IMR-90 (cell line): ENCODE data around the gene NEO1. TPM values are rescaled to one million over a fixed set of nuclear protein-coding genes. Genes with fewer than 3 reads are reported as not detected.

Source experiments
- ATAC-seq: fragments of 200-7000 bp; cut with Tn5 transposase; 2 replicates; pipeline ENCODE4 v1.9.1; 2020; ENCODE audit warnings: low read depth, mild to moderate bottlenecking, moderate library complexity
- BruUV-seq: library from RNA; stranded (reverse); fragments of 400-500 nt; replicated peaks from 2 replicates; lab custom pipeline; 2021; lab: Mats Ljungman, UMichigan
- CTCF ChIA-PET: fragments of 300-600 bp; formaldehyde crosslinking; extraction: SDS; loops from one replicate; lab custom pipeline; 2021; ENCODE audit warnings: antibody characterized with exemption; lab: Yijun Ruan, JAX
- POLR2A ChIA-PET: fragments of 300-600 bp; sonication (Branson Sonifier 250); formaldehyde crosslinking; loops from one replicate; lab custom pipeline; 2022; ENCODE audit warnings: antibody characterized with exemption; ENCODE audit not compliant: unreplicated experiment; lab: Charles Lee
- DNase-seq: peaks from one replicate; pipeline ENCODE4 v3.0.0; 2013
- H2AFZ ChIP-seq: replicated peaks from 2 replicates; pipeline ENCODE3; 2013; ENCODE audit warnings: low read length, mild to moderate bottlenecking; ENCODE audit not compliant: poor library complexity
- H2AK5ac ChIP-seq: 2 replicates; pipeline ENCODE4 v1.6.1; 2013; ENCODE audit warnings: low read depth, low read length, inconsistent platforms
- H2AK9ac ChIP-seq: replicated peaks from 2 replicates; pipeline ENCODE3; 2013; ENCODE audit warnings: mild to moderate bottlenecking, low read depth, low read length, moderate library complexity; ENCODE audit not compliant: poor library complexity
- H2BK120ac ChIP-seq: 2 replicates; pipeline ENCODE4 v1.6.1; 2013; ENCODE audit warnings: low read depth, low read length, inconsistent platforms
- H2BK15ac ChIP-seq: 3 replicates; pipeline ENCODE4 v1.6.1; 2013; ENCODE audit warnings: low read depth, low read length, inconsistent platforms
- H2BK20ac ChIP-seq: 2 replicates; pipeline ENCODE4 v1.6.1; 2013; ENCODE audit warnings: low read depth, mild to moderate bottlenecking, inconsistent platforms, low read length, moderate library complexity
- H2BK5ac ChIP-seq: 2 replicates; pipeline ENCODE4 v1.6.1; 2013; ENCODE audit warnings: mild to moderate bottlenecking, low read depth, low read length, inconsistent platforms; ENCODE audit not compliant: poor library complexity, severe bottlenecking
- H3K14ac ChIP-seq: replicated peaks from 2 replicates; pipeline ENCODE4 v1.6.1; 2013; ENCODE audit warnings: low read depth, low read length, inconsistent platforms
- H3K18ac ChIP-seq: 2 replicates; pipeline ENCODE4 v1.6.1; 2013; ENCODE audit warnings: low read depth, low read length, control low read depth
- H3K23ac ChIP-seq: 2 replicates; pipeline ENCODE4 v1.6.1; 2013; ENCODE audit warnings: low read depth, low read length, inconsistent platforms
- H3K27ac ChIP-seq: 2 replicates; pipeline ENCODE4 v1.5.1; 2013; ENCODE audit warnings: mild to moderate bottlenecking, control low read depth, low read length; ENCODE audit not compliant: insufficient read depth
- H3K27me3 ChIP-seq: 2 replicates; pipeline ENCODE4 v1.6.1; 2013; ENCODE audit warnings: low read length; ENCODE audit not compliant: control insufficient read depth, insufficient read depth
- H3K36me3 ChIP-seq: 2 replicates; pipeline ENCODE4 v1.6.1; 2013; ENCODE audit warnings: low read length, mixed read lengths; ENCODE audit not compliant: control insufficient read depth, insufficient read depth
- H3K4ac ChIP-seq: 2 replicates; pipeline ENCODE4 v1.6.1; 2013; ENCODE audit warnings: low read depth, low read length, inconsistent platforms
- H3K4me1 ChIP-seq: 2 replicates; pipeline ENCODE4 v1.6.1; 2013; ENCODE audit warnings: low read length, mixed read lengths; ENCODE audit not compliant: control insufficient read depth, insufficient read depth
- H3K4me2 ChIP-seq: 2 replicates; pipeline ENCODE4 v1.6.1; 2013; ENCODE audit warnings: low read depth, mild to moderate bottlenecking, control low read depth, low read length, moderate library complexity
- H3K4me3 ChIP-seq: 2 replicates; pipeline ENCODE4 v1.5.1; 2013; ENCODE audit warnings: low read depth, mild to moderate bottlenecking, control low read depth, low read length, moderate library complexity; ENCODE audit not compliant: insufficient read depth
- H3K56ac ChIP-seq: 2 replicates; pipeline ENCODE4 v1.6.1; 2013; ENCODE audit warnings: low read length, inconsistent platforms; ENCODE audit not compliant: insufficient read depth; ENCODE audit errors: extremely low read depth
- H3K79me1 ChIP-seq, 2 experiments: 2 replicates each; pipeline ENCODE4 v1.6.1; 2013; ENCODE audit warnings: low read length in 2 of 2, inconsistent platforms in 1 of 2, low read depth in 1 of 2
- H3K9ac ChIP-seq: 2 replicates; pipeline ENCODE4 v1.6.1; 2013; ENCODE audit warnings: low read depth, low read length, control low read depth
- H3K9me1 ChIP-seq: 2 replicates; pipeline ENCODE4 v1.6.1; 2013; ENCODE audit warnings: low read length, inconsistent platforms; ENCODE audit not compliant: insufficient read depth
- H3K9me3 ChIP-seq: 2 replicates; pipeline ENCODE4 v1.6.1; 2013; ENCODE audit warnings: low read length; ENCODE audit not compliant: control insufficient read depth, insufficient read depth
- H4K20me1 ChIP-seq: 2 replicates; pipeline ENCODE4 v1.6.1; 2013; ENCODE audit warnings: low read length, inconsistent platforms; ENCODE audit not compliant: insufficient read depth
- H4K5ac ChIP-seq: 2 replicates; pipeline ENCODE4 v1.6.1; 2013; ENCODE audit warnings: mild to moderate bottlenecking, low read depth, low read length, control low read depth
- H4K8ac ChIP-seq, 2 experiments: 2 replicates each; pipeline ENCODE4 v1.6.1; 2013; ENCODE audit warnings: low read depth in 2 of 2, low read length in 2 of 2, control low read depth in 1 of 2, inconsistent platforms in 1 of 2
- H4K91ac ChIP-seq: 2 replicates; pipeline ENCODE4 v1.6.1; 2013; ENCODE audit warnings: low read depth, low read length, inconsistent platforms; ENCODE audit not compliant: insufficient read depth
- MAFK ChIP-seq: IDR thresholded peaks from 2 replicates; pipeline ENCODE4 v1.6.1; 2012; ENCODE audit warnings: low read depth, low read length, improper control_type of control experiment
- POLR2A ChIP-seq: IDR thresholded peaks from 2 replicates; pipeline ENCODE4 v1.6.1; 2012; ENCODE audit warnings: mild to moderate bottlenecking, low read depth, low read length
- WGBS, 2 experiments: methylation state at CpG; one replicate each; pipeline versions ENCODE4 v1.1.5 to v1.1.7; 2013; ENCODE audit warnings: missing lambda C conversion rate in 2 of 2; ENCODE audit not compliant: insufficient read length in 1 of 2; ENCODE audit errors: extremely low coverage in 2 of 2; 5-methylcytosine and 5-hydroxymethylcytosine counted together
- dilution Hi-C: fragments of 300-500 bp; cut with HindIII; formaldehyde crosslinking; loops from one replicate; pipeline ENCODE4 v1.14.3; 2018; ENCODE audit warnings: low sequenced_read_pairs; ENCODE audit not compliant: unreplicated experiment
- in situ Hi-C: fragments of 300-500 bp; cut with MboI; formaldehyde crosslinking; loops from 3 replicates; pipeline ENCODE4 v1.14.3; 2019; ENCODE audit warnings: low sequenced_read_pairs, inconsistent platforms, mixed read lengths
- intact Hi-C: fragments of 100-400 bp; cut with micrococcal nuclease; formaldehyde crosslinking; loops from 2 replicates; pipeline ENCODE4 v1.10.0; 2022
- polyA plus RNA-seq, 3 experiments: library from polyadenylated mRNA; depleted of rRNA; stranded (reverse); fragments of >200 nt; gene quantifications; 2 replicates each; pipeline ENCODE4 v1.2.3, GENCODE V29; 2012; ENCODE audit warnings: low replicate concordance in 1 of 3
- total RNA-seq: library from RNA; depleted of rRNA; stranded (reverse); fragments of >200 nt; gene quantifications from 2 replicates; pipeline ENCODE4 v1.2.3, GENCODE V29; 2012

Gene NEO1
- total and polyA plus RNA-seq, 2 of the 4 experiments (the other 2 are of a cell fraction): 16.3 to 18.5 TPM

GRCh38 chr15:73176598-73176997 is 124.3 kb downstream of the NEO1 start:
- Histone ChIP-seq H3K9me3 (no peaks in the 10 kb centered on the region), H3K36me3 (peaks cover 3% of the 10 kb centered on the region; the same call in 1 of the 2 replicates), H3K23ac (peak overlapping the region; percentile 29; the same call in 1 of the 2 replicates), H3K79me1 (peaks cover 0 to 3% of the 10 kb centered on the region in 2 experiments; a peak in 1 of 4 replicates), H3K9ac (no peak overlapping the region), H3K4me3 (no peak overlapping the region), H3K56ac (no peak overlapping the region), H3K27me3 (no peaks in the 10 kb centered on the region), H2BK20ac (no peak overlapping the region), H3K18ac (peak overlapping the region; percentile 4; the same call in 1 of the 2 replicates), H3K4me2 (no peak overlapping the region), H3K27ac (no peak overlapping the region), H4K20me1 (no peaks in the 10 kb centered on the region), H4K8ac (no peak overlapping the region), H2BK120ac (no peak overlapping the region), H3K4ac (no peak overlapping the region), H2AFZ (no peak overlapping the region), H3K4me1 (peaks cover 2% of the 10 kb centered on the region), H2BK5ac (peak overlapping the region; percentile 15), H3K14ac (no peak overlapping the region), H2AK9ac (no peak overlapping the region), H2AK5ac (no peak overlapping the region), H4K5ac (no peak overlapping the region), H2BK15ac (no peak overlapping the region), H4K91ac (no peak overlapping the region), H3K9me1 (no peaks in the 10 kb centered on the region; the same call in 1 of the 2 replicates)
- POLR2A ChIA-PET: no interaction called here
- DNase-seq (peak; percentile 39), ATAC-seq (peak; percentile 75)
- dilution Hi-C loops: no loop called here
- no peak for TF ChIP-seq POLR2A
- TF ChIP-seq MAFK: no peak
- intact Hi-C loops: no loop called here
- WGBS, 2 experiments: no CpG with 5 or more reads among the region's 2 CpGs
- in situ Hi-C loops: loop anchor here (10.0 kb wide), 1 partner anchor 62 kb away; no protein-coding TSS in a partner anchor
- no TSS peak for BruUV-seq
- CTCF ChIA-PET: no interaction called here
